Measurements from ENCODE around the gene IMPDH1.

- TF ChIP-seq CTCF (conservative IDR thresholded peaks at IDR 0.05) (no peak), EZH2 (IDR thresholded peaks at IDR 0.05; ENCODE audit: low read depth) (no peak)
Measured at GRCh38 chr7:128434413-128435326, 24.9 kb upstream of the IMPDH1 start.

All from PC-9 (cell line).